Right renal pelvis (tissue), 4 donors: ENCODE measurements around the gene FAM174B. TPM values are rescaled to one million over a fixed set of nuclear protein-coding genes. Genes with fewer than 3 reads are reported as not detected.

Experiments
- DNase-seq, 4 donors: peaks; one replicate each; pipeline ENCODE4 v3.0.0-alpha.2; 2013; ENCODE audit warnings: low read depth in 4 of 4, low spot score in 3 of 4, missing footprints in 1 of 4
- polyA plus RNA-seq, 4 donors: library from polyadenylated mRNA; unstranded; fragments of 120-200 nt; gene quantifications; one replicate each; pipeline ENCODE4 v1.2.1, GENCODE V29; 2013; ENCODE audit not compliant: insufficient read length in 4 of 4

FAM174B gene
- polyA plus RNA-seq, 4 donors = 28.3 to 37.9 (median 32.6) TPM

- no peak for DNase-seq
Measured at GRCh38 chr15:92578096-92578835, 77.3 kb downstream of the FAM174B start.

GRCh38 chr15:92576597-92577200 lies 78.9 kb downstream of the FAM174B start:
- no peak for DNase-seq

- no peak for DNase-seq
Measured at GRCh38 chr15:92574566-92574965, 81.0 kb downstream of the FAM174B start.

- DNase-seq = no peak
Measured at GRCh38 chr15:92574161-92574560, 81.4 kb downstream of the FAM174B start.

GRCh38 chr15:92571824-92572223 lies 83.8 kb downstream of the FAM174B start:
- no peak for DNase-seq

GRCh38 chr15:92570391-92570790 lies 85.2 kb downstream of the FAM174B start:
- no peak for DNase-seq

- DNase-seq = no peak
Measured at GRCh38 chr15:92569778-92570177, 85.8 kb downstream of the FAM174B start.

Other genes starting within 250 kb of the FAM174B start
- gene CHD2, start 244.5 kb upstream of the FAM174B start, polyA plus RNA-seq = 100 to 1,000 TPM; 110 to 120 (median 113) TPM